ENCODE results near the gene LTB4R2.
"Not testable (repeated sequence)": the region's sequence is repeated elsewhere in the genome, so short reads cannot be mapped to it uniquely, and the experiment has no call there.

The LTB4R2 gene

DNA sequence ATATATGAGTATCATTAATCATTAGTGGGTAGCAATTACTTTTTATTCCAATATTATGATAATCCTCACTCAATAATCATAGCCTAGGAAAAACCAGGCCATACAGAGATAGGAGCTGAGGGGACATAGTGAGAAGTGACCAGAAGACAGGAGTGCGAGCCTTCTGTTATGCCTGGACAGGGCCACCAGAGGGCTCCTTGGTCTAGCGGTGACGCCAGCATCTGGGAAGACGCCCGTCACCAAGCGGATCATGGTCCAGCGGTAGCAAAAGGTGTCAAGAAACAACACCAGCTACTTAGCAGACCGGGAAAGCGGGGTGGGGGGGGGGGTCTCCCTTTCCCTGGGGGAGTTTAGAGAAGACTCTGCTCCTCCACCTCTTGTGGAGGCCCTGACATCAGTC lies 18.0 kb downstream of the LTB4R2 start:
- H3K9me3 ChIP-seq; H3K4me1 ChIP-seq; H3K27me3 ChIP-seq (ENCODE audit: low read depth); H3K4me3 ChIP-seq; H3K36me3 ChIP-seq (replicated peaks): not testable (repeated sequence)
- in situ Hi-C loops (cut with MboI; ENCODE audit: low sequenced_read_pairs), result loop anchor here (25.0 kb wide), 1 partner anchor 359 kb away; no protein-coding TSS in a partner anchor
- peak in 1 of 2 experiments; percentile 71 for DNase-seq (ENCODE audit: low spot score in 2 of 2)

DNA sequence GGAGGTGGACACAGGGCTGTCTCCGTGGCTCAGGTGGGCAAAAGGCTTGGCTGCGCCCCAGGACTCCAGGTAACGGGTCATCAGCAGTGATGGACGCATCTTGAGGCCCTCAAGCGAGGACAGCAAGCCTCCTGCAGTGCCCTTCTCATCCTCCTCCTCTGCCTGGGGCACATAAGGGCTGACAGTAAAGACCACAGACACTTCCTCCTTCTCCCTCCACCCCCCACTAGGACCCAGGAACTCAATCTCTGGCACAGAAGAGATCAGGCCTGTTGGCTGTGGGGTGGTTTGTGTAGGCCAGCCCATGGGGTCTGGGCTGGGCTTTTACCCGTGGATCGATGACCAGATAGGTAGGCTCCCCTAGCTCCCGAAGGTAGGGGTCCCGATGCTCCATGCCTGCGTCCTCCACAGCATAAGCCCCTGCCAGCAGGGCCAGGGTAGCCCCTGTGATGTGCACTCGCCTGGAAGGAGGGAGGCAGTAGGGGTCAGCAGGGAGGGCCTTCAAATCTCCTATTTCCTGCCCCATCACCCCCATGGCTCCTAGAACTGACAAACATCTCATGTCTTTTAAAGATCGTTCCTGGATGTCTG lies 19.2 kb downstream of the LTB4R2 start:
- H3K27me3 ChIP-seq (ENCODE audit: low read depth), result 0 out of 2 replicates have a peak, but pooled peaks cover 2% of the 10 kb centered on the region
- in situ Hi-C loops (cut with MboI; ENCODE audit: low sequenced_read_pairs), result loop anchor here (25.0 kb wide), 1 partner anchor 358 kb away; no protein-coding TSS in a partner anchor

DNA sequence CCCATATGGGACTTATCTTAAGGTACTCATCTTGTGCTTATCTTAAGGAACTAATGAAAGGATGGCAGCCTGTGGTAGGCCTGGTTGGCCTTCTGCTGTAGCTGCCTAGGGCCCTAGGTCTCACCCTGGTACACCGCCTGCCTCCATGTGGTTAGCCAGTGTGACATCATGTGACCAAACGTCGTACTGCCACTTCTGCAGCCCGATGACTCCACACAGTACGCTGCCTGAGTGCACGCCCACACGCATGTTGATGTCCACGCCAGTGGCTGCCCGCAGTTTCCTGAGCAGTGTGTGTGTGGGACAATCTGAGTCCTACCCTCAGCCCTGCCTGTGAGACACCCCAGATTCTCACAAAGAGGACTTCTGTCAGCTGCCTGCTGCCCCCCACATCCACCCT lies 19.8 kb downstream of the LTB4R2 start:
- Histone ChIP-seq H3K4me1 (peaks cover 3% of the 10 kb centered on the region; the same call in 1 of the 2 replicates), H3K4me3 (no peak overlapping the region), H3K36me3 (replicated peaks) (no peaks in the 10 kb centered on the region), H3K27me3 (ENCODE audit: low read depth) (0 out of 2 replicates have a peak, but pooled peaks cover 2% of the 10 kb centered on the region), H3K9me3 (no peaks in the 10 kb centered on the region)
- DNase-seq (ENCODE audit: low spot score in 2 of 2), result no peak
- in situ Hi-C loops (cut with MboI; ENCODE audit: low sequenced_read_pairs), result loop anchor here (5.0 to 25.0 kb wide), 2 partner anchors 103 to 358 kb away; no protein-coding TSS in a partner anchor

More for the DNA sequence above, 19.2 kb downstream of the LTB4R2 start:
- Histone ChIP-seq H3K4me1 (peaks cover 3% of the 10 kb centered on the region; the same call in 1 of the 2 replicates), H3K9me3 (no peaks in the 10 kb centered on the region), H3K4me3 (no peak overlapping the region), H3K36me3 (replicated peaks) (no peaks in the 10 kb centered on the region)
- no peak for DNase-seq (ENCODE audit: low spot score in 2 of 2)

GRCh38 chr14:24330973-24331674 lies 21.2 kb downstream of the LTB4R2 start:
- Histone ChIP-seq H3K4me3 (no peak overlapping the region), H3K9me3 (no peaks in the 10 kb centered on the region), H3K4me1 (peaks cover 3% of the 10 kb centered on the region; the same call in 1 of the 2 replicates), H3K27me3 (ENCODE audit: low read depth) (0 out of 2 replicates have a peak, but pooled peaks cover 2% of the 10 kb centered on the region), H3K36me3 (replicated peaks) (no peaks in the 10 kb centered on the region)
- in situ Hi-C loops (cut with MboI; ENCODE audit: low sequenced_read_pairs), result loop anchor here (5.0 to 25.0 kb wide), 2 partner anchors 101 to 356 kb away; no protein-coding TSS in a partner anchor
- no peak for DNase-seq (ENCODE audit: low spot score in 2 of 2)

DNA sequence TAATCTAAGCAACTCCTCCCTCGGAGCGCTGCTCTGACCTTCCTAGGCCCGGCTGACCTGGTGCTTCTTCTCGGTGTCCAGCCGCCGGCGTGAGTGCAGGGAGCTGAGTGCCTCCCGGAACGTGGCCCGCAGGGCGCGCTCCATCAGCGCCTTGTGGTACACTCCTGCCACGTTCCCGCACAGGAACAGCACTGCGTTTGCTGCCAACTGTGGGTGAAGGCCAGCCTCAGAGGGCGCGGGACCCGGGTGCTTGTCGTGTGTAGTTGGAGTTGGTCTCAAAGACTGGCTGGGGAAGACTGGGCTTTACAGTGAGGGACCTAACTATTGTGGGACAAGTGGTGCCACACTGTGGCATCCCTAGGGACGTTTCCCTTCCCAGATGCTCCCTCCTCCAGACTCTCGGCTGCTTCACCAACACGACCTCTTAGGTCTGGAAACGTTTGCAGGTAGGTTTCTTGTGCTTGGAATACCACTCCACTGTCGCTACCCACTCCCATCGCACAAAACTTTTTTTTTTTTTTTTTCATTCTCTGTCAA lies 21.9 kb downstream of the LTB4R2 start:
- no peaks in the 10 kb centered on the region for H3K9me3 ChIP-seq
- no peak overlapping the region for H3K4me3 ChIP-seq
- peaks cover 3% of the 10 kb centered on the region; the same call in 1 of the 2 replicates for H3K4me1 ChIP-seq
- H3K27me3 ChIP-seq (ENCODE audit: low read depth), result no peaks in the 10 kb centered on the region
- DNase-seq (ENCODE audit: low spot score in 2 of 2), result no peak
- in situ Hi-C loops (cut with MboI; ENCODE audit: low sequenced_read_pairs), result loop anchor here (5.0 to 25.0 kb wide), 2 partner anchors 101 to 356 kb away; no protein-coding TSS in a partner anchor
- H3K36me3 ChIP-seq (replicated peaks), result no peaks in the 10 kb centered on the region

- Histone ChIP-seq H3K36me3 (replicated peaks) (no peaks in the 10 kb centered on the region), H3K9me3 (no peaks in the 10 kb centered on the region), H3K27me3 (ENCODE audit: low read depth) (no peaks in the 10 kb centered on the region), H3K4me3 (no peak overlapping the region), H3K4me1 (peaks cover 3% of the 10 kb centered on the region; the same call in 1 of the 2 replicates)
- in situ Hi-C loops (cut with MboI; ENCODE audit: low sequenced_read_pairs), result loop anchor here (5.0 to 25.0 kb wide), 2 partner anchors 100 to 355 kb away; no protein-coding TSS in a partner anchor
- DNase-seq (ENCODE audit: low spot score in 2 of 2), result peak; percentile 21 to 77
These were observed 22.5 kb downstream of the LTB4R2 start for GRCh38 chr14:24332268-24332993.

DNA sequence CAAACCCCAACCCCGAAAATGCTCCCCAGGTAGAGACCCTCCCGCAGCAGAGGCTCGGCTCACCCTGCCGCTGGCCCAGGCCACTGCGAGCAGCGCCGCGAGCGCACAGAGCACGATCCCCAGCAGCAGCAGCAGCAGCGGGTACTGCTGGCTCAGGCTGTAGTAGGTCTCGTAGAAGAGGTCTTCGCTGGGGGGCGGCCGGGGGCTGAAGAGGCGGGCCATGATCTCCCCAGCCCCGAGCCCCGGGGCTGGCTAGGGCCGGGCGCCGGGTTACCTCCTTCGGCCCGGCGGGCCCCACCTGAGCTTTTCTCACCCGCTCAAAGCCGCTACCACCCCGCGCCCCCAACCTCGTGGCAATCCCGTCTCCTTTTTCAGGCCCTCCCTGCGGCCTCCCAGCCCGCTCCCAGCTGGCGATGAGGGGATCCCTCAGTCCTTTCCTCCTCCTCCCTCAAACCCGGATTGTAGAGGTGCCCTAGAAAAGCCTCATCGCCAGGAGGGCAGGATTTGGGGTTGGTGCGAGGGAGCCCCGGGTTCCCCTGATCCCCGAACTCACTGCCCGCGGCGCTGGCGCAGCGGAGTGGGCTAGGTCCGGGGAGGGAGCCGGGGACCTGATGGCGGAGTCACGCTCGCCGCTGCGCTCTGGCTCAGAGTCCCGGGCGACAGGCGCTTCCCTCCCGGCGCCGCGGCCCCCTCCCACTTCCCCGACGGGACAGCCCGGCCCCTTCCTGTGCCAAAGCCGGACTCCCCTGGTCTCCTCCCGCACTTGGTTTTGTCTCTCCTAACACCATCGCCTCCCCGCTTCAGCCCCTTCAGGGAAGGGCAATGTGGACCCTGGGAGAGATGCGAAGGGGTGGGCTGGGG lies 24.7 kb downstream of the LTB4R2 start, which contains the start of gene ADCY4:
Gene ADCY4 (minus strand): TSS at position 641 of the 861 bp plus-strand sequence. CDS start 419 bp downstream, at position 222.
- Histone ChIP-seq H3K36me3 (replicated peaks) (no peaks in the 10 kb centered on the region), H3K4me3 (no peak within 1 kb of the TSS), H3K9me3 (no peaks in the 10 kb centered on the region), H3K27me3 (ENCODE audit: low read depth) (no peaks in the 10 kb centered on the region), H3K4me1 (peaks cover 3% of the 10 kb centered on the region; the same call in 1 of the 2 replicates)
- in situ Hi-C loops (cut with MboI; ENCODE audit: low sequenced_read_pairs), result loop anchor here (5.0 to 25.0 kb wide), 2 partner anchors 98 to 353 kb away; no protein-coding TSS in a partner anchor
- no peak for DNase-seq (ENCODE audit: low spot score in 2 of 2)

DNA sequence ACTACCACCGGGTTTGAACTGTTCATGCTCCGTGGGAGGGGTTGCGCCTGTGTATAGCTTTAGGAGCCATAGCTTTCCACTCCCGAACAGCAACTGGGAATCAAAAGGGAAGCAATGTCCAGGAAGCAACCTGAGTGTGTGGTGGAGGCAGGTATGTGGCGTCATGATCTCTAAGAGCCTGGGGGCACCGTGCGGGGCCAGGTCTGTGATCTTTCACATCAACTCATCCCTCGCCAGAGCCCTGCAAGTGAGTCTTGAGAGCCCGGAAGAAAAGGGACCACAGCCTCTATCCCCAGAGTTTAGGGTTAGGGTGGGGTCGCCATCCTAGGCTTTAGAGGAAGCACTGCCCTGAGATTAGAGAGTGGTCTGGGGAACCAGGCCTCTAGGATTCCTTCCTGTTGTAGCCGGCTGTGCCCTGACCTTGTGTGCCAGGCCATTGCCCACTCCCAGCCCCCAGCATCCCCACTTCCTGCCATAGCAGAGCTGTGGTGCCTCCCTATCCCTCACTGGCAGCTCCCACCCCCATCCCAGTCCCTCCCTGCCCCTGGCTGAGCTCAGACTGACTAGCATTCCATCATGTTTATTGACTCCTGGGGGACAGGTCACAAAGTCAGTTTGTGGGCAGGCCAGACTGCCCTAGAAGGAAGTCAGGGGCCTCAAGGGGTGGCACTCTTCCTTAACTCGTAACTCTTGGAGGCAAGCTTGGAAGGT lies 25.7 kb downstream of the LTB4R2 start:
- in situ Hi-C loops (cut with MboI; ENCODE audit: low sequenced_read_pairs), result loop anchor here (25.0 kb wide), 1 partner anchor 352 kb away; no protein-coding TSS in a partner anchor
- H3K4me1 ChIP-seq, result peaks cover 3% of the 10 kb centered on the region; the same call in 1 of the 2 replicates
- no peaks in the 10 kb centered on the region for H3K36me3 ChIP-seq (replicated peaks)
- H3K4me3 ChIP-seq, result no peak overlapping the region
- H3K9me3 ChIP-seq, result no peaks in the 10 kb centered on the region
- no peaks in the 10 kb centered on the region for H3K27me3 ChIP-seq (ENCODE audit: low read depth)
- DNase-seq (ENCODE audit: low spot score in 2 of 2), result no peak

DNA sequence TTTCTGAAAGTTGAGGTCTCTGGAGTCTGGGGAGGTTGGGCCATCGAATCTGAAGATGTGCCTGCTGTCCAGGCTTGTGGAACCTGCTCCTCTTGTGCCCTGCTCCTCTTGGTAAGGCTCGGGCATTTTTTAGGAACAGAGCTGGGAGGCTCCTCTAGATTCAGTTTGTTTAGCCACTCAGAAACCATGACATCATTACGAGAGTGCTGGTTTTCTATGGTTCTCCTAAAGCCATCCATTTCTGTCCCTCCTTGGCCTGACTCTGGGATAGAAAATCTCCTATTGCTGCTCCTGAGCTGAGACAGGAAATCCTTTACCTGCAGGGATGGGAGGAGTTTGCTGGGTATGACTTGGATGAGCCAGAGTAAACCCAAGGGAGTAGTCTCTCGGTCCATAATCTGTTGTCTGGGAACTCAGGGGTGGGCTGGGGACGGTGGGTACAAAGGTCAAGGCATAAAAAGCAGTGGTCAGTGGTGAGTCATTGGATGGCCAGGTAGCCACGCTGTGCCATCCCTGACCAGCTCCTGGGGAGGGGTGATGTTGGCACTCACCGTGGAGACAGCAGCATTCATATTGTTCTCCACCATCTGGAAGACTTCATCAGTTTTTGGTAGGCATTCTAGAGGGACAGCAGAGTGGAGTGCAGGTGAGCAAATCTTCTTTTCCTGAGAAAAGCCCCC lies 27.3 kb downstream of the LTB4R2 start:
- Histone ChIP-seq H3K4me3 (no peak overlapping the region), H3K9me3 (no peaks in the 10 kb centered on the region), H3K27me3 (ENCODE audit: low read depth) (no peaks in the 10 kb centered on the region), H3K4me1 (peaks cover 3% of the 10 kb centered on the region; the same call in 1 of the 2 replicates), H3K36me3 (replicated peaks) (no peaks in the 10 kb centered on the region)
- DNase-seq (ENCODE audit: low spot score in 2 of 2), result no peak
- in situ Hi-C loops (cut with MboI; ENCODE audit: low sequenced_read_pairs), result loop anchor here (25.0 kb wide), 1 partner anchor 350 kb away; no protein-coding TSS in a partner anchor

GRCh38 chr14:24337824-24338175 lies 27.9 kb downstream of the LTB4R2 start:
- Histone ChIP-seq H3K27me3 (ENCODE audit: low read depth) (no peaks in the 10 kb centered on the region), H3K4me3 (no peak overlapping the region), H3K36me3 (replicated peaks) (no peaks in the 10 kb centered on the region), H3K4me1 (peaks cover 3% of the 10 kb centered on the region; the same call in 1 of the 2 replicates), H3K9me3 (no peaks in the 10 kb centered on the region)
- in situ Hi-C loops (cut with MboI; ENCODE audit: low sequenced_read_pairs), result loop anchor here (25.0 kb wide), 1 partner anchor 350 kb away; no protein-coding TSS in a partner anchor
- DNase-seq (ENCODE audit: low spot score in 2 of 2), result no peak

GRCh38 chr14:24338843-24339242 lies 28.9 kb downstream of the LTB4R2 start:
- peaks cover 6% of the 10 kb centered on the region; the same call in 1 of the 2 replicates for H3K27me3 ChIP-seq (ENCODE audit: low read depth)
- no peak for DNase-seq (ENCODE audit: low spot score in 2 of 2)
- H3K9me3 ChIP-seq, result no peaks in the 10 kb centered on the region
- H3K36me3 ChIP-seq (replicated peaks), result no peaks in the 10 kb centered on the region
- peaks cover 2% of the 10 kb centered on the region; the same call in 1 of the 2 replicates for H3K4me1 ChIP-seq
- in situ Hi-C loops (cut with MboI; ENCODE audit: low sequenced_read_pairs), result loop anchor here (25.0 kb wide), 1 partner anchor 348 kb away; no protein-coding TSS in a partner anchor
- H3K4me3 ChIP-seq, result no peak overlapping the region

Measured in HAP-1 (cell line).